Measurements from ENCODE around the gene PHC2. TPM values are rescaled to one million over a fixed set of nuclear protein-coding genes. Genes with fewer than 3 reads are reported as not detected.

Gene PHC2
- total and polyA plus RNA-seq, 9 of the 15 experiments (the other 6 are each of a cell fraction or from before 2014, with no cell fraction given), result 3.1 to 67.6 (median 34.6) TPM

GRCh38 chr1:33366762-33367484 is 64.0 kb downstream of the PHC2 start:
- Histone ChIP-seq H3K9me3 (replicated peaks; ENCODE audit: control insufficient read depth, insufficient read depth, low read depth, low read length) (no peaks in the 10 kb centered on the region), H3K27ac (ENCODE audit: extremely low read depth, low read depth, low read length) (no peak overlapping the region), H3K27me3 (ENCODE audit: control insufficient read depth in 2 of 2, insufficient read depth in 2 of 2, low read length in 2 of 2) (peaks cover 16 to 30% of the 10 kb centered on the region in 2 experiments; a peak in 4 of 5 replicates), H3K4me2 (ENCODE audit: insufficient read depth, low read length) (no peak overlapping the region), H3K9me1 (ENCODE audit: control insufficient read depth, insufficient read depth, low read length) (no peaks in the 10 kb centered on the region), H3K79me2 (ENCODE audit: control insufficient read depth, insufficient read depth, low read length) (no peaks in the 10 kb centered on the region), H3K4me3 (no peak overlapping the region), H3K36me3 (ENCODE audit: control insufficient read depth, insufficient read depth, low read length) (no peaks in the 10 kb centered on the region), H4K20me1 (replicated peaks; ENCODE audit: control insufficient read depth, insufficient read depth, low read length) (peaks cover 34% of the 10 kb centered on the region), H3K9ac (ENCODE audit: insufficient read depth in 1 of 2, low read depth in 2 of 2, low read length in 2 of 2) (0 out of 4 replicates have a peak overlapping the region, but pooled peaks of 1 of the 2 experiments have one; percentile 17), H2AFZ (ENCODE audit: low read depth, low read length) (no peak overlapping the region), H3K4me1 (replicated peaks in 1 of 2; ENCODE audit: control insufficient read depth in 2 of 2, insufficient read depth in 2 of 2, low read length in 2 of 2) (peaks cover 7 to 15% of the 10 kb centered on the region in 2 experiments; a peak in 4 of 5 replicates)
- ChIA-PET CTCF (ENCODE audit: low intra/inter-chr PET ratio) (interaction anchor here (0.9 to 2.4 kb wide), 4 partner anchors 9 to 281 kb away, joined by 3 to 59 read pairs (median 4); no protein-coding TSS in a partner anchor), POLR2A (no interaction called here)
- intact Hi-C loops (cut with micrococcal nuclease), result loop anchor here (1.0 to 10.0 kb wide), 4 partner anchors 72 to 245 kb away; no protein-coding TSS in a partner anchor
- DNase-seq (ENCODE audit: extremely low read depth in 1 of 4, low spot score in 3 of 4) (peak in 1 of 4 experiments; percentile 26), ATAC-seq (no peak), FAIRE-seq (peak; percentile 71)
- TF ChIP-seq YY1 (IDR thresholded peaks at IDR 0.05; ENCODE audit: borderline replicate concordance in 1 of 3, control insufficient read depth in 1 of 3, extremely low read depth in 1 of 3, insufficient read depth in 3 of 3, insufficient read length in 1 of 3, insufficient replicate concordance in 2 of 3, low read depth in 1 of 3, low read length in 2 of 3) (peak in 1 of 3 experiments; percentile 28), ZNF316 (IDR thresholded peaks at IDR 0.05) (peak; percentile 36; the same call in 1 of the 2 replicates), MAFF (IDR thresholded peaks at IDR 0.05; ENCODE audit: low read length) (peak; percentile 24; the same call in 1 of the 2 replicates), NFIC (IDR thresholded peaks at IDR 0.05) (peak; percentile 90), ZNF24 (IDR thresholded peaks at IDR 0.05) (no peak)
- BruUV-seq (replicated peaks), result no TSS peak
- 52% methylated on average over 14 of the region's 14 CpGs for WGBS (ENCODE audit: insufficient coverage, low coverage, missing lambda C conversion rate)
- in situ Hi-C loops (cut with MboI), result loop anchor here (5.0 kb wide), 1 partner anchor 70 kb away; no protein-coding TSS in a partner anchor

All from K562 (cell line).